ENCODE data around the gene MFN2.
A peak's percentile ranks its signal among the peaks of the same experiment; 100 is the strongest.

The MFN2 gene

GRCh38 chr1:11930571-11931445 is 49.4 kb upstream of the MFN2 start:
- H3K4me1 ChIP-seq (ENCODE audit: control insufficient read depth, insufficient read depth, low read length): peaks cover 6% of the 10 kb centered on the region
- TF ChIP-seq SALL2 (tag by site-specific recombination; IDR thresholded peaks at IDR 0.05; ENCODE audit: borderline replicate concordance) (no peak), ZXDB (tag by site-specific recombination; IDR thresholded peaks at IDR 0.05) (no peak), ZNF223 (tag by site-specific recombination; IDR thresholded peaks at IDR 0.05) (no peak), ZNF560 (tag by site-specific recombination; IDR thresholded peaks at IDR 0.05; ENCODE audit: borderline replicate concordance) (no peak), ZNF239 (tag by site-specific recombination; IDR thresholded peaks at IDR 0.05) (no peak), ZNF600 (tag by site-specific recombination; IDR thresholded peaks at IDR 0.05) (peak; percentile 73), YY2 (tag by site-specific recombination; IDR thresholded peaks at IDR 0.05) (no peak), ZNF292 (tag by site-specific recombination; IDR thresholded peaks at IDR 0.05; ENCODE audit: borderline replicate concordance, low read depth) (no peak), ZNF658 (tag by site-specific recombination; IDR thresholded peaks at IDR 0.05) (no peak), ZBTB17 (tag by site-specific recombination; IDR thresholded peaks at IDR 0.05) (0 out of 2 replicates have a peak, but pooled peaks have one; percentile 5), GLIS1 (tag by site-specific recombination; IDR thresholded peaks at IDR 0.05) (no peak), ZBTB20 (tag by site-specific recombination; IDR thresholded peaks at IDR 0.05) (peak; percentile 55; the same call in 1 of the 2 replicates), ZNF2 (tag by site-specific recombination; IDR thresholded peaks at IDR 0.05) (no peak), ZNF311 (tag by site-specific recombination; IDR thresholded peaks at IDR 0.05; ENCODE audit: borderline replicate concordance) (no peak), PRDM6 (tag by site-specific recombination; IDR thresholded peaks at IDR 0.05) (no peak), ZNF530 (tag by site-specific recombination; IDR thresholded peaks at IDR 0.05; ENCODE audit: low read depth) (no peak), ZNF362 (tag by site-specific recombination; IDR thresholded peaks at IDR 0.05) (peak; percentile 52; the same call in 1 of the 2 replicates), ZNF121 (tag by site-specific recombination; IDR thresholded peaks at IDR 0.05) (no peak)
- H3K9me3 ChIP-seq (ENCODE audit: control insufficient read depth, insufficient read depth, low read depth, low read length): no peaks in the 10 kb centered on the region
- POLR2A ChIA-PET: interaction anchor here (1.0 to 2.9 kb wide), 2 partner anchors 10 to 22 kb away, joined by 3 to 23 read pairs; no protein-coding TSS in a partner anchor
- CTCF ChIA-PET: interaction anchor here (0.6 kb wide), 1 partner anchor 100 kb away, joined by 3 read pairs; no protein-coding TSS in a partner anchor
- no peak overlapping the region for H3K27ac ChIP-seq (ENCODE audit: extremely low read depth, low read depth, low read length)
- H3K4me3 ChIP-seq (ENCODE audit: low read depth, low read length): no peak overlapping the region
- no peaks in the 10 kb centered on the region for H3K36me3 ChIP-seq (ENCODE audit: control insufficient read depth in 2 of 2, insufficient read depth in 1 of 2, low read length in 2 of 2)

GRCh38 chr1:11931845-11932244 is 48.4 kb upstream of the MFN2 start:
- H3K27ac ChIP-seq (ENCODE audit: extremely low read depth, low read depth, low read length): no peak overlapping the region
- H3K9me3 ChIP-seq (ENCODE audit: control insufficient read depth, insufficient read depth, low read depth, low read length): no peaks in the 10 kb centered on the region
- peaks cover 0 to 3% of the 10 kb centered on the region in 2 experiments; a peak in 2 of 3 replicates for H3K36me3 ChIP-seq (ENCODE audit: control insufficient read depth in 2 of 2, insufficient read depth in 1 of 2, low read length in 2 of 2)
- ChIA-PET CTCF (interaction anchor here (0.6 kb wide), 1 partner anchor 99 kb away, joined by 3 read pairs; no protein-coding TSS in a partner anchor), POLR2A (interaction anchor here (1.0 kb wide), 1 partner anchor 22 kb away, joined by 3 read pairs; no protein-coding TSS in a partner anchor)
- H3K4me1 ChIP-seq (ENCODE audit: control insufficient read depth, insufficient read depth, low read length): peaks cover 6% of the 10 kb centered on the region
- no peak overlapping the region for H3K4me3 ChIP-seq (ENCODE audit: low read depth, low read length)
- no peak for TF ChIP-seq FEZF1 (tag by site-specific recombination; IDR thresholded peaks at IDR 0.05)
- no peak for TF ChIP-seq ZNF112 (tag by site-specific recombination; IDR thresholded peaks at IDR 0.05)
- no peak for TF ChIP-seq ZBTB11 (tag by site-specific recombination; conservative IDR thresholded peaks at IDR 0.05; ENCODE audit: low read depth)
- no peak for TF ChIP-seq ZNF23 (tag by site-specific recombination; IDR thresholded peaks at IDR 0.05; ENCODE audit: borderline replicate concordance)
- no peak for TF ChIP-seq ZNF311 (tag by site-specific recombination; IDR thresholded peaks at IDR 0.05; ENCODE audit: borderline replicate concordance)
- no peak for TF ChIP-seq ZNF341 (tag by site-specific recombination; IDR thresholded peaks at IDR 0.05; ENCODE audit: low read depth)
- TF ChIP-seq ZSCAN5A (tag by site-specific recombination; IDR thresholded peaks at IDR 0.05): no peak
- TF ChIP-seq ZNF623 (tag by site-specific recombination; IDR thresholded peaks at IDR 0.05): no peak
- no peak for TF ChIP-seq ZIC2 (tag by site-specific recombination; IDR thresholded peaks at IDR 0.05)
- no peak for TF ChIP-seq ZNF292 (tag by site-specific recombination; IDR thresholded peaks at IDR 0.05; ENCODE audit: borderline replicate concordance, low read depth)
- TF ChIP-seq ZNF544 (tag by site-specific recombination; IDR thresholded peaks at IDR 0.05): no peak
